Bone marrow (tissue), 2 donors: ENCODE data around the gene E4F1.
A peak's percentile ranks its signal among the peaks of the same experiment; 100 is the strongest.
"Not testable (repeated sequence)": the region's sequence is repeated elsewhere in the genome, so short reads cannot be mapped to it uniquely, and the experiment has no call there.

ENCODE experiments used
- DNase-seq, 2 donors: peaks; one replicate each; lab custom pipeline; 2025; lab: John Stamatoyannopoulos, UW

Gene E4F1

DNA sequence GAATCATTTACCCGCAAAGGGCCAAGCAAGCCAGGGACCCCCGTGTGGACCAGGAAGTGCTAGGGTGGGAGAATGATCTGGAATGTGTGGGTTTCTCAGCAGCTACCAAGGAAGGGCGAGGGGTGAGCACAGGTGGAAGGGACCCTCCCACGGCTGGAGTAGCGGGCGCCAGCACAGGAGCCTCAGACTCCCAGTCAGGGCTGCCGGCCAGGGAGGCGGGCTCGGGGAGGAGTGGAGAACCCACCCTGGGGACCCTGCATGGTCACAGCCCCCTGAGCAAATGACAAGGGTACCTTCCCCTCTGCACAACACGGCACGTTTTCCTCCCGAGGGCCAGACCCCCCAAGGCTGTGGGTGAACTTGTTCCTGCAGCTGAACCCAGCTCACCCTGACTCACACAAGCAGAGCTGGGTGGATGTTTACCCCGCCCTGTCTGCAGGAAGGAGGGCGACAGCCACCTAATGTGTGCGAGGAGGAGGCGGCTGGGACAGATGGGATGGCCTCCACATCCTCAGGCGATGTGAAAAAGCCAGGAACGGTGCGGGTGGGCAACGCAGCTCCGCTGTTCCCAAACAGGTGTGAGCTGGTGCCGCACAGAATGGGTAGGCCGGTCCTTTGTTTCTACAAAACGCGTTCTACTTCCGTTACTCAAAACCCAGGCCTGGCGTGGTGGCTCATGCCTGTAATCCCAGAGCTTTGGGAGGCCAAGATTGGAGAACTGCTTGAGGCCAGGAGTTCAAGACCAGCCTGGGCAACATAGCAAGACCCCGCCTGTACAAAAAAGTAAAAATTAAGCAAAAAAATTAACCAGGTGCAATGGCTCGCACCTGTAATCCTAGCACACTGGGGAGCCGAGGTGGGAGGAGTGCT lies 21.8 kb downstream of the E4F1 start:
- DNase-seq = no peak

DNA sequence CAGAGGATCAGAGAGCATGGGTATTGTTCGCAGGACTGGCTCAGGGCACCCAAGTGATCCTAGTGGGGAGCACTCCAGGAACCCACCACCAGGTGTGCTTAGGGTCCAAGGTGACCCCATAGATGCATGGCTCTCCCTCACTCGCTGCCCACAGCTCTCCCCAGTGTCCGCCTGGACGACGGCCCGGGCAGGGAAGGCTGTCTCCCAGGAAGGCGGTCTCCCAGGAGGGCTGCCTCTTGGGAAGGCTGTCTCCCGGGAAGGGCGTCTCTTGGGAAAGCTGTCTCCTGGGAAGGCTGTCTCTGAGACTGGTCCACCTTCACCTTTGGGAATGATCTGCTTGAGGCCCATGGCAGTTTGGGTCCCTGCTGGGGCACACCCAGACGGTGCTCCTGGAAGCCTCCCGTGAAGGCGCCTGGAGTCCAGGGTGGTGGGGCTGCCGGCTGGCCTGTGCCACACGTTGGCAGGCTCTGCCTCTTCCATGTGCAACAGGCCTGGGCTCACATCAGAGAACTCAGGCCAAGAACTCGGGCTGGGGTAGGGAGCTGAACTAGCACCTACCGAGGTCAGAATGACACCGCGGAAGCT lies 23.0 kb downstream of the E4F1 start:
- no peak for DNase-seq

DNA sequence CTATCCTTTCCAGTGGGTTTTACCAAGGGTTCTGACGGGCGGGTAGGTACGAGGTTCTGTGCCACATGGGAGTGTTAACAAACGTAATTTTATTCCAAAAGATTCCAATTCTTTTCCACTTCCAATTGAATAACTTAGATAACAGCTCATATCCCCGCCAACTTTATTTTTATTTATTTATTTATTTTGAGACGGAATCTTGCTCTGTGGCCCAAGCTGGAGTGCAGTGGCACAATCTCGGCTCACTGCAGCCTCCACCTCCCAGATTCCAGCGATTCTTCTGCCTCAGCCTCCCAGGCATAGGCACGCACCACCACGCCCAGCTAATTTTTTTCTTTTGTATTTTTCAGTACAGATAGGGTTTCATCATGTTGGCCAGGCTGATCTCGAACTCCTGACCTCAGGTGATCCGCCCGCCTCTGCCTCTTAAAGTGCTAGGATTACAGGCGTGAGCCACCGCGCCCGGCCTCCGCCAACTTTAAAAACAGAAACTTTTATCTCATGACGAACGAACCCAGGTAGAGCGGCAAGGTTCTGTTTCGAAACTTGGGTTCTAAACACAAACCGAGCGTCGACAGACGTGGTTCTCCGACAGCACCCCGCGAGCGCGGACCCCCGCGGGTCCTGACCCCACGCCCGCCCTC lies 27.4 kb downstream of the E4F1 start:
- DNase-seq = no peak

DNA sequence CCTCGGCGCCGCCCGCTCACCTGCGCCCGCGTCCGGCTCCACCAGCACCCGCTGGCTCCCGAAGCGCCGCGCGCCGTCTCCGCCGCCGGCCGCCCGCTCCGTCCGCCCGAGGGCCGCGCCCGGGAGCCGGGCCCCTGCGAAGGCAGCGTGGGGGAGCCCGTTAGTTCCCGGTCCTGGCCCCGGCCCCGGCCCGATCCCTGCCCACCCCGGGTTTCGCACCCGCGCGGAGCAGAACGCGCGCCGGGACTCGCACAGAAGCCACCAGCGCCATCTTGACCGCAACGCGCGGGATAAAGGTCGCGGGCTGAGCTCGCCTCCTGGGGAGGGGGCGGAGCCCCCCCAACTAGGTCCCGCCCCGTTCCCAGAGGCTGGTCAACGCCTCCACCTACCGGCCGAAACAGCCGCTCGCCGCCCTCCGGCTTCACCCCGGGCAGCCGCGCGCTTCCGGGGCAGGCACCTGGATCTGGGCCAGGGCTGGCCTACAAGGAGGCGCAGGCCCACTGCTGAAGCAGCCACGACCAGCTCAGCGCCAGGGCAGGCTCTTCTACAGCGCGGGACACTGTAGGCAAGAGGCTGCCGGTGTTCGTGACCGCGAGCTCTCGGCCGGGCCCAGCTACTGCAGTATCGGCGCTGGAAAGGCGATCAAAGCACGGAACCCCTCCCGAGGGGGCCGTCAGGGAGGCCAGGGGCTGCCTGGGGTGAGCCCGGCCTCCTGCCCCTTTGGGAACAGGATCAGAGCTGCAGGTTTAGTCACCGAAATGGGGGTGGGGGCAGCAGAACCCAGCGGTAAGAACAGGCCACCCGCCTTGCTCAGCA lies 28.1 kb downstream of the E4F1 start, which contains the start of gene ECI1:
ECI1 (minus strand) TSS at position 292 of the 816 bp plus-strand sequence; CDS start at position 271, 21 bp downstream.
- peak; percentile 41 to 78 for DNase-seq

DNA sequence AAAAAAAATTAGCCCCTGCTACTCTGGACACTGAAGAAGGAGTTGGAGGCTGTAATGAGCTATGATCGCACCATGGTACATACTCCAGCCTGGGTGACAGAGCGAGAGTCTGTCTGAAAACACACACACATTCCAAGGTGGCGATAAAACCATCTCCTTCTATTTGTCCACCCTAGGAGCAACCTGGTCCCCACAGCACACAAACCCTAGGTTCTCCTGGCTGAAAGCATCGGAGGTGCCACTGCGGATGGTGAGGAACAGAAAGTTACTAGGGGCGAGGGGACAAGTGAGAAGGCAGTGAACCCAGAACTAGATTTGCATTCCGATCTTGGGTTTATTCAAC lies 29.4 kb downstream of the E4F1 start:
- no peak for DNase-seq

DNA sequence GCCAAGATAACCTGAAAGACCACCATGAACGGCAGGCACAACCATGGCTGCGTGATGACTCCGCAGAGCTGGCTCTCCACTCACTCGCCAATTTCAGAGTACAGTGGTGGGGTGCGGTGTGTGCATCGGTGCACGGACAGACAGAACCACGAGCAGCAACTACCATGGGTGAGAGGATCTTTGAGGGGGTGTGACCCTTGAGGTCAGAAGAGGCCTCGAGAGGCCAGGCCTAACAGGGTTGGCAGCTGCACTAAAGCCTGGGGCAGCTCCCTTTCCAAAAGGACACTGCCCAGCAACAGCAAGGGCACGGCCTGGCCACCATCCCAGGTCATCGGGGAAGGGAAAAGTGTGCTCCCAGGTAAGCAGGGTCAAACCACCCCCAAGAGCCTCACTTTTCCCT lies 29.9 kb downstream of the E4F1 start:
- DNase-seq = no peak

DNA sequence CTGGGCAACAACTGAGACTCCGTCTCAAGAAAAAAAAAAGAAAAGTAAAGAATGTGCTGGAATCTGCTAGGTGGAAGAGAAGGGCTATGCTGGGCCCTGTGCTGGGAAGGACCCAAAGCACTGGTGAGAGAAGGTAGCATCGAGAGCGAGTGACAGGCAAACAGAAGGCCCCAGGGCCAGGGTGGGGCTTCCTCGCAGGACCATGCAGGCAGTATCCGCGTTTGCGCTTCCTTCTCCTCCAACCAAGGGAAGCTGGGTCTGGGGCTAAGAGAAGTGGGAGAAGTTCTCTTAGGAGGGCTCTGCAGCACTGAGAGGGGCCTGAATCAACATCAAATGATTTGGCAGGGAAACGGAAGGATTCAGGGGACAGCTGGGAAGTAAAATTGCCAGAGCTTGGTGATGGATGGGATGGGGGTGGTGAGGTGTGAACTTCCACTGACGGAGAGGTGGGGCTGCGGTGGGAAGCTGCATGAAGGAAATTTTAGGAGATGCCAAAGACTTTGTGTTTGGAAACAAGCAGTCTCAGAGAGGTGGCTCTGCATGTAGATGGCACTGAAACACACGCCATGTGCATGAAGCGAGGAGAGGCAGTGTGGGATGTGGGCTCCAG lies 33.2 kb downstream of the E4F1 start:
- DNase-seq = no peak

DNA sequence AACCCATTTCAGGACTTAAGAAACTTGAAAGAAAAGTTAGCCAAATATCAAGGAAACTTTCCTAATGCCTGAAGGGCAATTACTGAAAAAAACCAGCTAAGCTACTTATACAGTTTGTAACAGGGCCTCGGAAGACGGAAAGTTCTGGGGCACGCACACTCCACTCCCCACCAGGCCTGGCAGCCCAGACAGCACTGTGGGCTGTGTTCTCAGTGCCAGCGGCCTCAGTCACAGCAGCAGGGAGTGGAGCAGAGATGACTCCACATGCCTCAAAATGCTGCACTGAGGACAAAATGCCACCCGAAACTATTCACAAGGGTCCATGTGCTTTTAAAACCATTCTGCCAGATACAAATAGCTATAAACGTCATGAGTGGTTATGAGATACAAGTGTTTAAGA lies 34.3 kb downstream of the E4F1 start:
- no peak for DNase-seq

DNA sequence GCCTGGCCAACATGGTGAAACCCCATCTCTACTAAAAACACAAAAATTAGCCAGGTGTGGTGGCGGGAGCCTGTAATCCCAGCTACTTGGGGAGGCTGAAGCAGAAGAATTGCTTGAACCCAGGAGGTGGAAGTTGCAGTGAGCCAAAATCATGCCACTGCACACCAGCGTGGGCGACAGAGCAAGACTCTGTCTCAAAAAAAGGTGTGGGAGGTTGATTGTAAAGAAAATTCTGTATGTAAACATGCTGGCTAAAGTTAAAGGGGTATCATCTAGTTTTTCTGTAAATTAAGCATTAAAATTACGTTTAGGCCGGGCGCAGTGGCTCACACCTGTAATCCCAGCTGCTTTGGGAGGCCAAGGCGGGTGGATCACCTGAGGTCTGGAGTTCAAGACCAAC lies 35.1 kb downstream of the E4F1 start:
- not testable (repeated sequence) for DNase-seq

DNA sequence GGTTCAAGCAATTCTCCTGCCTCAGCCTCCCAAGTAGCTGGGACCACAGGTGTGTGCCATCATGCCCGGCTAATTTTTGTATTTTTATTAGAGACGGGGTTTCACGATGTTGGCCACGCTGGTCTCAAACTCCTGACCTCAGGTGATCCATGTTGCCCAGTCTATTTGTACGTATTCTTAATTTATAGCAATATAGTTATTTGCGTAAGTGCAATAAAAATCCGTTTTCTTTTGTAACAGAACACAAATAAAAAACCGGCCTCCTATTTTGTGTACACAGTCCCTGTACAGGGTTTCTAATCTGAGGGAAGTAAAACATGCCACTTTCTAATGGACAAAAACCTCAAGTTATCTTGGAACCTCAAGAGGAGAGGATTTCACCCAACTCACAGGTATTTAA lies 36.9 kb downstream of the E4F1 start:
- DNase-seq = no peak

DNA sequence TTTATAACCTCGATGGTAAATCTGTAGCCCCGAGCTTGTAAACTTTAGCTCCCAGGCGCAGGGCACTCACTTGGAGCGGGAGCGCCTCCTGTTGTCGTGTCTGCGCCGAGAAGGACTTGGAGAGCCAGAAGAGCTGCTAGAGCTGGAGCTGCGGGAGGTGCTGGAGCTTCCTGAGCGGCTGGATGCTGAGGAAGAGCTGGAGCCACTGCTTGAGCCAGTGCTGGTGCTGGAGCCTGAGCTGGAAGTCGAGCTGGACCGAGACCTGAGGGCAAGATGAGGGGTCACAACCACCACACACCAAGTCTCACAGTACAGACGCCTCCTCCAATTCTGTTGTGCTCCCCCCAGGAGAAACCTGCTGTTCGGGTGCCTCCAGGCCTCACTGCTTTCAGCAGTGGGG lies 39.6 kb downstream of the E4F1 start:
- not testable (repeated sequence) for DNase-seq

DNA sequence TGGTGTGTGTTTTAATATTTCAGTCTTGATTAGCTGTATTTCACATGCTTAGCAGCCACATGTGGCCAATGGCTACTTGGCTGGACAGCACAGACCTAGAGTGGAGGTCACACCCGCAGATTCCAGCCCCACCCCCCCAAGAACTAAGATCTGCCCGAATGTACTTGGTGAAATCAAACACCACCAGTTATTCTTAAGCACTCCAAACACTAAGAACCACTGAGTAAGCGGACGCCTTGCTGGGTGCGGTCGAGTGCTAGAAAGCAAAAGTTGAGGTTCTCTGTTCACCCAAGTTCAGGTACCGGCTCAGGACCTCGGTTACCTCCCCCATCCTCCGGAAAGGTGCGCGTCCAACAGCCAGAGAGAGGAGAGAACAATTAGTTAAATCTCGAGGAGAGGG lies 43.5 kb downstream of the E4F1 start:
- not testable (repeated sequence) for DNase-seq

DNA sequence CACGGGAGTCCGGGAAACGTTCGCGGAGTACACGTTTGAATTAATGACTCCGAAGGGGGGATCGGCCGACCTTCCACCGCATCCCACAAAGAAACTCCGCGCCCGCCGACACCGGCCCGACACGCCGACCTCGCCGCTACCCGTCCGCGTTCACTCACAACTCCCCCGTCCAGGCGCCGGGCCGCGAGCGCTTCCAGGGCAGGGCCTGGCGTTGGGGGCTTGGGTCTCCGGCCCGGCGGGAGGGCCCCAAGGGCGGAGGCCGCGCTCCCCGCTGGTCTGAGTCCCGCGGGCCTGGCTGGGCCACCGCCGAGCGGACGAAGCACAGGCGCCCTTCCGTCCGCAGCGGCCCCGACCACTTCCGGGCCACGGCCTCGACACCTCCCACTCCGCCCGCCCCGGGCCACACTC lies 44.1 kb downstream of the E4F1 start:
- peak in 1 of 2 donors; percentile 71 for DNase-seq

DNA sequence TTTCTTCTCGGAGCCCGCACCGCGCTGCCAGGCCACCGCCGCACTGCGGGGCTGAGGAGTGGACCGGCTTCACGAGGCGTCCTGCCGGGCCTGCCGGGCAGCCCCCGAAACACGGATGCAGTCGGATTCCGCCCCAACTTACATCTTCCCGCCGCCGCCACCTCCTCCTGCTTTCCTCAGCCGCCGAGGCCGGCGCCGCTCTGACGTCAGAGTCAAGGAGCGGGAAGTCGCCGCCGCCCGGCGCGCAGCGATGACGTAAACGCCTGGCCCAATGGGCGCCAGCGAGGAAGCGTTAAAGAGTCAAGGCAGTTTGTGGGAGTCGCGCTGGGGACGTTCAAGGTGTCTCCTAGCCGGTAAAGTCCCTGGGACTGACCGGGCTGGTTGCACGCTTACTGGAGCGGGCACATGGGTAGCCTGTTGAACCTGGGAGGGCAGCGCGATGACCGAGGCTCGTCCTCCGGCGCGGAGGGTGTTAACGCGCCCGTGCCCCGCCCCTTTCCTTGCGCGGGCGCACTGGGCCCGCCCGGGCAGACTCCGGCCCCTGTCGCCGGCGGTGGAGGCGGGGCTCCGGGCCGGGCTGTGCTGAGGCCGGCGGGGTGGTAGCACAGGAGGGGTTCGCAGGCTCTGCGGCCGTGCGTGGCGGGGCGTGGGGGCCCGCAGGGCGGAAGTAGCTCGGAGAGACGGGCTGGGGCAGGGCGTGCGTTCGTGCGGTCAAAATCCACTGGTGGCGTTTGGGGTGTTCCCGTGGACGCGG lies 44.7 kb downstream of the E4F1 start, which contains the start of gene RNPS1:
RNPS1 (minus strand) TSS at position 214 of the 754 bp plus-strand sequence. CDS start 3,483 bp downstream, outside the sequence.
- peak; percentile 93 to 97 for DNase-seq

DNA sequence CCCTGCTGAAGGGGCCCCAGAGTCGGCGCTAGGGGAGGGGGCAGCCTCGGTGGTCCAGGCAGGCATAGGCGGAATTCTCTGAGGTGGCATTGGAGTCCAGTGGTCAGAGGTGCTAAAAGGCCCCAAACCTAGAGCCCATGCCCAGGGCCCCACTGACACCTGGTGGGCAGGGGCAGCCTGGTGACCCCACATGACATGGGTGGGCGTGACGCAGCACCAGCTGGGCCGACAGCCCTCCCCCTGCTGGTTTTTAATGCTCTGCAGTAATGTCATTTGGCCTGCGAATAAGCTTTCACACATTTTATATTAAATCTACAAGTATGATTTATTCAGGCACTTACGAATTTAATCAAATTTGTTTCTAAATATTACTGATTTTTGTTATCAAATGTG lies 46.7 kb downstream of the E4F1 start:
- DNase-seq = no peak

DNA sequence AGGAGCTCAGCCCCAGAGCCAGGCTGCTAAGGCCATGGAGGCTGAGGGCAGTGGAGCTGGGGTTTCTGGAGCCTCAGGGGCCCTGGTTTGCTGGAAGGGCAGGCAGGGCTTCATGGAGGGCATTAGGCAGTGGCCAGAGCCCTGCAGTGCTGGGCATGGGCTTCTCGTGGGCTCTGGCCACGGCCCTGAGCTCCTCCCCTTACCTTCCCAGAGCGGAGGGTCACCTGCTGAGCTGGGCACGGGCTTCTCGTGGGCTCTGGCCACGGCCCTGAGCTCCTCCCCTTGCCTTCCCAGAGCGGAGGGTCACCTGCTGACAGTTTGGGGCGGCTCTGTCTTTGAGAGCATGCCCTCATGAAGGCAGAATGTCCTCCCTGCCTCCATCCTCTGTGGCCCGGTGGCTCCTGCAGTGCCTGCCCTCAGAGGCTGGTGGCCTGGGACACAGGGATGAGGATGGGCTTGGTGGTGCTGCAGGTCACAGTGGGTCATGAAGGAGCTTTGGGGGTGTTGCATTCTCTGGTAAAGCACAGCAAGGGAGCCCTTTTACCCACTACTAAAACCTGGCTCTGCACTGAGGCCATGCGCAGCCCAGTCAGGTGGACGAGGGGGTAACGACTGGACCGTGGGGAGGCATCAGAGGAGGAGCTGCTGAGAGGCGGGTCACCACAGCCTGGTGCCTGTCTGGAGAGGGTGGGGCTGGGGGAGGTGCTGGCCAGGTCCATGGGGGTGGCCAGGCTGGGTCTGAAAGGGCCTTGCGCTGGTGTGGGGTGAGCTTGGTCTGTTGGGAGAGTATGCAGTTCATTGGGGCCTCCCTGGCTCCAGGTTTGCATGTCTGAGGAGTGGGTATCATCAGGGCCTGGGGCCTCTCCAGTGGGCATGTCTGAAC lies 47.4 kb downstream of the E4F1 start:
- DNase-seq = no peak

DNA sequence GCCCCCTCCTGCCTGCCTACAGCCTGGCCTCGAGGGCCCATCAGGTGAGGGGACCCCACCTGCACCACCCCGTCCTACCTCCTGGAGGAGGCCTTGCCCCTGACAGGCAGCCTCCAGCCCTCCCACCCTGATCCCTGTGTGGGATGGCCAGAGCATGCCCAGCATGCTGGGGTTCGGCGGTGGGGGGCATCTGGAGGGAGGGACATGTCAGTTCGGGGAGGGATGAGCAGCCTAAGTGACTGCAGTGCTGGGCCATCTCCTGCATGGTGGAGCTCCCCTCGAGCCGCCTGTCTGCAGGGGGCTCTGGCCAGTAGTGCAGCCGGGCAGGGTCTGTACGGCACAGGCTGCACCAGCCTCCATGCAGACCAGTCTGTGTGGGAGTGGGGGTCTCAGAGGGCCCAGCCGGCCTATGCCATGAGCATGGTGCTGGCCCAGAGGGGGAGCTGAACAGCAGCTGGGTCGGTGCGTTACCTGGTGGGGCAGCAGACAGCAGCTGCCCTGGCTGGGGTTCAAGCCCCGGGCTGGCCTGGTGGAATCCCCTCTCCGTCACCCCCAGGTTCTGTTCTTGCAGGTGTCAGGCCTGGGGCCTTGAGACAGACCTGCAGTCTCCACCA lies 48.6 kb downstream of the E4F1 start:
- no peak for DNase-seq

DNA sequence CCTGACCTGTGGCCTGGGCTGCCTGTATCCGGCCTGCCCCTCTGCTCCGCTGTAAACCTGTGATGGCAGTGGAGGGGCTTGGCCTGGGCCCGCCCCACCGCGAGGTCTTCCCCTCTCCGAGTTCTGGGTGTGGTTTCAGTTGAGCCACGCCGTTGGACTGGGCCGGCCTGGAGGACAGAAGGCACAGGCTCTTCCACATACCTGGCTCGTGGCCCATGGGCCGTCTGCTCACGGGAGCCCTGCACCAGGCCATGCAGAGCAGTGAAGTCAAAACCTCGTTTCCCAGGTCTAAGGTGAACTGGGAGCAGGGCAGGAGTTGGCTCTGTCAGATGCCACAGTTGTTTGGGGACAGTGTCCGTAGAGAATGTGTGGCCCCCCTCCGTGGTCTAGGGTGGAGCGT lies 50.1 kb downstream of the E4F1 start:
- DNase-seq = no peak

DNA sequence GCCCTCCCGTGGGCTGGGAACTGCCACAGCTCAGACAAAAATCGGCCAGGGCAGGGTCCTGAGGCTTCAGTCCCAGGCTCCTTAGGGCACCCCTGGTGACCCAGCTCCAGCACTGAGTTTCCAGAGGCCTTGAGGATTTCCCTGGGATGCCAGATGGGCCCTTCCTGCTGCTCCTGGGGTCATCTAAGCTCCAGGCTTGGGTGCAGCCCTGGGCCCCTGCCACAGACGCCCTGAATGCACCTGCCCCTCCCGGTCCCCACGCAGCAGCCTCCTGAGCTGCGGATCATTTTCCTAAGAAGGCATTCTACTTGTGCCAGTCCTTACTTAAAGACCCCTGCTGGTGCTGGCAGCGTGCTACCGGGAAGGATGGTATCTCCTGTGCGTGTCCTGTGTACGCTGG lies 50.5 kb downstream of the E4F1 start:
- DNase-seq = no peak
